GM19025 (cell line): ENCODE measurements around the gene PLCB4.

Experiments used
- ATAC-seq: cut with Tn5 transposase; IDR thresholded peaks from one replicate; pipeline ENCODE4 v1.9.1; 2021; ENCODE audit warnings: mild to moderate bottlenecking, low read depth, moderate library complexity; ENCODE audit not compliant: unreplicated experiment

PLCB4 gene

GRCh38 chr20:9501473-9501872, 432.6 kb downstream of the PLCB4 start:
- ATAC-seq, result no peak

DNA sequence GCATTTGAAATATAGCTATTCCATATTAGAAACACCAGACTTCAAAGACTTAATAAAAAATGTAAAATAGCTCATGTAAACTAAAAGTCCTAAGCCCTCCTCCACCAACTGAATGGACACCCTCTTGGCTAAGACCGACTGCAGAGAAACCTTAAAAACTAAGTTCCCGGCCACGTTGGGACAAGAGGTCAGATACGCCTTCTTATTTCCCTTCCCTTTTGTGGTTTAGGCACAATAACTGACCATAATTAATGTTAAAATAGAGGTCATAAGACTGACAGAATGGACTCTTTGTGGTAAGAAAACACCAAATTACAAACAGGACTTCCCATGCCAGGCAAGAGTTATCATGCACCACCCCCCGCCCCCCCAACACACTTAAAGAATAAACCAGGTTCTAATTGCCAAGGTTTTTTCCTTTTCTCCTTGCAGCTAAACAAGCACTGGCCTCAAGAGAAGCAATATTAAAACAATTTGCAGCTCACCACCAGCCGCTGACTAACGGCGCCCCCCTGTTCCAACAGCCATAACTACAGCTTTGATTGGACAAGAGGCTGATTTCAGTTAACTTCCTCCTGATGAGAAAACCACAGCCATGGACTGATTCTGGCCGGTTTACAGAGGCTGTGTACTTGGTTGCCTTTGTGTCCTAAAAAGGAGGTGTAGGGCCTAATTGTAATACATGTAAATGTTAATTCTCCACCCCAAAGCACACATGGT, 434.8 kb downstream of the PLCB4 start:
- no peak for ATAC-seq

GRCh38 chr20:9506280-9506821, 437.5 kb downstream of the PLCB4 start:
- no peak for ATAC-seq

DNA sequence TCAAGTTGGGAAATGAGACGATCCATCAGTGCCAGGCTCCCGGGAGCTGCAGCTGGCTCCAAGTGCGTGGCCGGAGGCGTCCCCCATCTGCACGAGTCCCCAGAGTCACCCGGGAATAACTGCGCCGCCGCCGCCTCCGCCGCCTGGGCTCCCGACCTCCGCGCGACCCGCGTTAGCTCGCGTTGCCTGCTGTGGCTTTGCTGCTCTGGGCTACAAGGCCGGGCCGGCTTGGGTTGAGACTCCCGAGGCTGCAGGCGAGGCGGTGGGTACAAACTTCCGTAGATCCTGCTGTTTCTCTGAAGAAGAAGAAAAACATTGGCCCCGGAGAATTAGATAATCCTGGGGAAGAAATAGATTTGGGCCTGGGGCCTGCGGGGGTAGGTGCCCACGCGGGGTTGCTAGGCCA, 438.1 kb downstream of the PLCB4 start:
- no peak for ATAC-seq

DNA sequence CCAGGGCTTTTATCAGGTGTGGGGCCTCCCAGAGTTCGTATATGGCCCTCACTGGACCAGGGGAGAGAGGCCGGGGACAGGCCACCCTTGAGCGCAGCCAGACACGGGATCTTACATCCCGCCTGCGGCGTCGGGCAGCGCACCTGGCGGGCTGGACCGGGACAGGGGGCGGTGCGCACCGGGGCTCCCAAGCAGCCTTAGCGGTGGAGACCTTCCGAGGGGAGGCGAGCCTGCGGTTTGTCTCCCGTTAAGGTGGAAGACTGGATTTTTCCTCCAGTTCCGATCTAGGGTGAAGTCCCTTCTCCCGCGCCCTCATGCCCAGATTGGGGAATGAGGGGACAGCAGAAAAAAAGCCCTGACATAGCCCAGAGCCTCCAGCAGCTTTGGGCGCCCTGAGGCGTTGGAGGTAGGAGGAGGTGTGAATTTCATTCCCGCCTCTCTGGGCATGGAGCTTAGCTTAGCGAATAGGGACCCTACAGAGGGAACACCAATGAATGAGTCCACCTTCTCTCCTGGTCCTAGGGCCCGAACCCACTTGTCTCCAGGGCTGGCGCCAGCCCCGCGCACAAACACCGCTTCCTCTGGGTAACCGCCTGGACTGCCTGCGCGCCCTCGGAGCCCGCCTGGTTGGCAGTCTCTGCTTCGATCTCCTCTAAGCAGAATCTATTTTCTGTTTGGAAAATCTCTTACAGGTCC, 438.8 kb downstream of the PLCB4 start:
- ATAC-seq, result no peak

- ATAC-seq, result no peak
Measured at GRCh38 chr20:9508240-9508661, 439.4 kb downstream of the PLCB4 start.

GRCh38 chr20:9508696-9509178, 439.9 kb downstream of the PLCB4 start:
- no peak for ATAC-seq

DNA sequence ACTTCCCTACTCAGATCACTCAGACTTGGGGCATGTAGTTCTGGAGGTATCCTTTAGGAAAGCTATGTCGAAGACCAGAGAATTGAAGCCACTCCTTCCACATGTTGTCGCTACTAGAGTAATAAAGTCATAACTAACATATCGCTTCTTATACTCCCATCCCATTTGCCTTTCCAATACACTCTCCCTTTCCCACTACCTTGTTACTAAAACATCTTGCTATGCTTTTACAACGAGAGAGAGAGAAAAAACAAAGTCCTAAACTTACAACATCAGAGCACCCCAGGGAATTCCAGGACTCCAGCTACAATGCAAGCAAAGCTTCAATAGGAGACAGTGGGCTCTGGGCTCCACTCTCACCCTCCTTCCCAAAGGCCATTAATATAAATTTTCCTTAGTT, 440.4 kb downstream of the PLCB4 start:
- no peak for ATAC-seq

DNA sequence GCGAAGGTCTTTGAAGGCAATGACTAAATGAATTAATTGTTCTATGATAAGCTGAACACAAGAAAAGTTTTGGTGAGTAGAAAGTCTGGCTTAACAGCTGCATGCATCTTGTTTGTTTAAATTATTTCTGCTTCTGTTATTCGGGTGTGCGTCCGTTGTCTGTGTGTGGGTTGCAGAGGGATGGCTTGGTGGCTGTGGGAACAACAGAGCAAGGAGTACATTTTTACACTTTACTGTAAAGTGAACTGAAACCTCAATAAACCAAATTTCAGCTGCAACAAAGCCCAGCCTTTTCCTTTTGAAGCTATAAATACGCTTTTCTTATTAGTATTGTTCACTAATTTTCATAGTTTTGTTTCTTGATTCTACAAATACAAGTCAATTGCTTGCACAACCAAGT, 442.0 kb downstream of the PLCB4 start:
- ATAC-seq, result no peak

DNA sequence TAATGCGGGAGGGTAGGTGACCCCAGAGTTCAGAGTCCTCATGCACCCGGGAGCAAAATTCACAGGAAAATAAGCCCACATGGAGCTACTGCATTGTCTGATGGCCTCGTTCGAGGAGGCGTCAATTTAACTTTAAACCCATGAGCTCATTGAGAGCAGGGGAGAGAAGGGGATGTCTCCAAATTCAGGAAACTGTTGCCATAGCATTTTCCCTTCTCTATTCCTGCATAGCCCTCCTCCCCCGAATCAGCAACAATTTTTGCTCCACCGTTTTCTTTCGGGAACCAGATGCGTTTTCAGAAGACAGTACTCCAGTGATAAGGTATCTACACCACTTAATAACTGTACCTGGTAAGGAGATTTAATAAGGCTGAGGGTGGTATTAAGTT, 445.2 kb downstream of the PLCB4 start:
- no peak for ATAC-seq

DNA sequence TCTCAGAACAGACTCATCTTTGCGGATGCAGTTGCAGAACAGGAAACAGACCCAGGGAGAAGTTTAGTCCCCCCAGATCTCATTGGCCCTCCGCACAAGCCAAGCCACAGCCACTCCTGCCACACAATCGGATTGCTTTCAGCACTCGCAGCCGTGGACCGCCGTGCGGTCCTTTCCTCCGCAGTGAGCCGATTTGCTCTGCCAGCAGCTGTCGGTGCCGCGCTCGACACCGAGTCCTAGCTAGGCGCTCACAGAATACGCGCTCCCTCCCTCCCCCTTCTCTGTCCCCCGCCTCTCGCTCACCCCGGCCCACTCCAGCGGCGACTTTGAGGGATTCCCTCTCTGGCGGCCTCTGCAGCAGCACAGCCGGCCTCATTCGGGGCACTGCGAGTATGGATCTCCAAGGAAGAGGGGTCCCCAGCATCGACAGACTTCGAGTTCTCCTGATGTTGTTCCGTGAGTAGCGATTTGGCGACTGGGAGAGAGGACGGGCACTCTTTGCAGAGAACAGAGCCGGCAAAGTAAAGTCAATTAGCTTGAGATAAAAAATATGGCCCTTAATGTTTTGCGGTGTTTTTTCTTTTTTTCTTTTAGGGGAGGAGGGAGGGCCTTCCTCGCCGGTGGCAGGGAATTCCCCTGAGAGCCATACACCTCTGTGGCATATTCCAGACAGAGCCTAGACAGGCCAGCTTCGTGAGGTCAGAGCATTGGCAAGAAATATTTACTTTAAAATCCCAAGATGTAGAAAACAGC, 445.8 kb downstream of the PLCB4 start, which contains the start of gene LAMP5:
LAMP5 (plus strand) TSS at position 130 of the 753 bp plus-strand sequence; CDS start at position 393, 263 bp downstream.
- ATAC-seq, result no peak

- no peak for ATAC-seq
Measured at GRCh38 chr20:9515214-9515585, 446.3 kb downstream of the PLCB4 start.

DNA sequence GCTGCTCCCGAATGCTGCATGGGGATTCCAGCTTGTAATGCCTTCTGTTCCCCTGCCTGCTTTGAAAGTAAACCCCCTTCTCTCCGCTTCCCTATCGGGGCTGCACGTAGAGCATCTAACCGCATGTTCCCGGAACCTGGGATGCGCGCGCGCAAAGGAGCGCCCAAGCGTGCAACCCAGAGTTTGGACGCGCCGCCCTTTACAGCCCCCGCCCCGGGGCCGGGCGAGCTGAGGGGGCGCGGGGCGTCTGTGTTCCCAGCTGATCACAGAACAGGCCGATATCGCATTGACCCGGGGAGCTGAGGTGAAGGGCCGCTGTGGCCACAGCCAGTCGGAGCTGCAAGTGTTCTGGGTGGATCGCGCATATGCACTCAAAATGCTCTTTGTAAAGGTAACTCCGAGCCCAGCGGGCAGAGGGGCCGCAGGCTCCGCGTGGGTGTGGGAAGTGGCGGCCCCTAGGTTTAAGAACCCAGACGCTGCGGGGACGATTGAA, 446.9 kb downstream of the PLCB4 start:
- no peak for ATAC-seq

GRCh38 chr20:9516234-9516871, 447.5 kb downstream of the PLCB4 start:
- no peak for ATAC-seq

DNA sequence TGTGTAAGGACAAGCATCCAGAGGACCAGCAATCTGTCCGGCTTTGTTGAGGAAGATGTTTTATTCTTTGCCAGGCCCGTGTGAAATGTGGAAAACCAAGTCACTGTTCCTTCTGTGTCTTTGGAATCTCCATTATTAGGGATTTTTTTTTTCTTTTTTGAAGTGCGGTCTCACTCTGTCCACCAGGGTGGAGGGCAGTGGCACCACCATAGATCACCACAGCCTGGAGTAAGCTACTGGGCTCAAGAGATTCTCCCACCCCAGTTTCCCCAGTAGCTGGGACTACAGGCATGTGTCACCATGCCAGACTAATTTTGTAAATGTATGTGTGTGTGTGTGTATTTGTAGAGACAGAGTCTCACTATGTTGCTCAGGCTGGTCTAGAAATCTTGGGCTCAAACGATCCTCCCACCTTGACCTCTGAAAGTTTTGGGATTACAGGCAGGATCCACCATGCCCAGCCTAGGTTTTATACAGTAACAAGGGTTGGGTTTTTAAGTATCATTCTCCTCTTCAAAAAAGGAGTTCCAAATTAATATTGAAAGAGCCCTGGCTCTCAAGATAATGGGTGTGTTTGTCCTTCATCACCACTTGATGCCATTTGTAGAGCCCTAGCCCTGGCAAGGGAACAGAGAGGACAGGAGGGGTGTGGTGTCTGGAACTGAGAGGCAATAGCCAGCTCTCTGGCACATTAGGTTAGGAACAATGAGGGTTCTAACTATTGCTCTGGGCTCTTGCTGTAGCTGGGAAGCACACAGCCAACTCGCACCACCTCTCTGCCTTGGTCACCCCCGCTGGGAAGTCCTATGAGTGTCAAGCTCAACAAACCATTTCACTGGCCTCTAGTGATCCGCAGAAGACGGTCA, 448.6 kb downstream of the PLCB4 start:
- no peak for ATAC-seq

GRCh38 chr20:9518576-9519175, 449.8 kb downstream of the PLCB4 start:
- ATAC-seq, result no peak

- no peak for ATAC-seq
Measured at GRCh38 chr20:9520086-9520485, 451.2 kb downstream of the PLCB4 start.

DNA sequence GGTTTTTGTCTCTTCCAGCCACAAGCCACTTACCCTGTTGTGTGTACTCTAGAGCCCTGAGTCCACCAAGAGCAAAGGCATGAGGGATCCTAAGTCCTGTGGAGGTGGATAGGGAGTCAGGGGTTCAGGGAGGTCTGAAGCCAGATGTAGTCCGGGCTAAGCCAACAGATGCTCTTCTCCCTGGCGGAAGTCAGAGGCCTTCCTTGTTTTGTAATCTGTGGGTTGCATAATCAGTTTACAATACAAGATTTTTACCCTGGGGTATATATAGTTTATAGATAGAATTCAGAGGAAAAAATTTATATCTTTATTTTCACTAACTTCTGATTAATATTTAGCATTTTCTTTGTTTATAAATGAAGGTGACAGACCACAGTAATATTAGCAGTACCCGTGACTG, 454.7 kb downstream of the PLCB4 start:
- ATAC-seq, result no peak
